HepG2 (cell line): Measurements from ENCODE around the gene OCLN. TPM values are rescaled to one million over a fixed set of nuclear protein-coding genes. Genes with fewer than 3 reads are reported as not detected.

Experiments used
- RAD51 ChIP-seq: fragments of 450-650 bp; IDR thresholded peaks from 2 replicates; pipeline ENCODE4 v1.6.1; 2016; ENCODE audit warnings: borderline replicate concordance
- RBAK ChIP-seq: sonication (generic); formaldehyde crosslinking; IDR thresholded peaks from 2 replicates; pipeline ENCODE4 v1.5.1; 2020; ENCODE audit warnings: mild to moderate bottlenecking, missing genetic modification reagents
- TBL1XR1 ChIP-seq: fragments of 150-350 bp; IDR thresholded peaks from 2 replicates; pipeline ENCODE4 v1.6.1; 2014; ENCODE audit warnings: borderline replicate concordance, low read length; ENCODE audit not compliant: partially characterized antibody
- THYN1 ChIP-seq: sonication (generic); formaldehyde crosslinking; IDR thresholded peaks from 2 replicates; pipeline ENCODE4 v1.8.1; 2023; ENCODE audit warnings: low read depth, mild to moderate bottlenecking, moderate library complexity, missing genetic modification reagents, borderline replicate concordance
- TSC22D2 ChIP-seq: sonication (generic); formaldehyde crosslinking; IDR thresholded peaks from 2 replicates; pipeline ENCODE4 v1.5.1; 2020; ENCODE audit warnings: missing genetic modification reagents, mild to moderate bottlenecking, borderline replicate concordance
- ZNF251 ChIP-seq: sonication (generic); formaldehyde crosslinking; IDR thresholded peaks from 2 replicates; pipeline ENCODE4 v1.9.0; 2021; ENCODE audit warnings: mild to moderate bottlenecking, missing genetic modification reagents
- polyA plus RNA-seq, 8 experiments: library from polyadenylated mRNA; depleted of rRNA in 3 of 8; stranded (reverse) in 7 of 8; unstranded in 1 of 8; fragments of >200 nt; fragmentation: Illumina TruSeq in 4 of 8; extraction: Trizol in 4 of 8; gene quantifications; 2 replicates each; pipeline versions ENCODE4 v1.2.1 to v1.2.3, GENCODE V29; 2011 to 2016; ENCODE audit warnings: low read depth in 4 of 8, missing spikeins in 1 of 8, mixed read lengths in 1 of 8; ENCODE audit not compliant: insufficient read depth in 1 of 8
- total RNA-seq, 5 experiments: library from RNA; depleted of rRNA; stranded (reverse); fragments of >200 nt; fragmentation: Illumina TruSeq; extraction: Trizol; gene quantifications; 2 replicates each; pipeline ENCODE4 v1.2.3, GENCODE V29; 2016; ENCODE audit warnings: low read depth in 1 of 5
- TF ChIP-seq, protein P1 (sequence below), 2 experiments: fragments of 450-650 bp in 1 of 2; sonication (generic) in 1 of 2; formaldehyde crosslinking in 1 of 2; IDR thresholded peaks; 2 replicates each; pipeline versions ENCODE4 v1.6.1 to v1.8.0; 2016 to 2022; ENCODE audit warnings: antibody characterized with exemption in 1 of 2, mild to moderate bottlenecking in 1 of 2, missing genetic modification reagents in 1 of 2
- TF ChIP-seq, protein P2 (sequence below): sonication (generic); formaldehyde crosslinking; IDR thresholded peaks from 2 replicates; pipeline ENCODE4 v1.4.0; 2020; ENCODE audit warnings: mild to moderate bottlenecking, missing genetic modification reagents, borderline replicate concordance
- TF ChIP-seq, protein P3 (sequence below): sonication (generic); formaldehyde crosslinking; conservative IDR thresholded peaks from 2 replicates; pipeline ENCODE4 v1.4.0; 2020; ENCODE audit warnings: missing genetic modification reagents
- TF ChIP-seq, protein P4 (sequence below): sonication (generic); formaldehyde crosslinking; IDR thresholded peaks from 2 replicates; pipeline ENCODE4 v1.4.0; 2020; ENCODE audit warnings: missing genetic modification reagents

Gene OCLN
- total and polyA plus RNA-seq, 2 of the 13 experiments (the other 11 are each of a cell fraction or from before 2014, with no cell fraction given): 24.1 to 34.8 TPM

DNA sequence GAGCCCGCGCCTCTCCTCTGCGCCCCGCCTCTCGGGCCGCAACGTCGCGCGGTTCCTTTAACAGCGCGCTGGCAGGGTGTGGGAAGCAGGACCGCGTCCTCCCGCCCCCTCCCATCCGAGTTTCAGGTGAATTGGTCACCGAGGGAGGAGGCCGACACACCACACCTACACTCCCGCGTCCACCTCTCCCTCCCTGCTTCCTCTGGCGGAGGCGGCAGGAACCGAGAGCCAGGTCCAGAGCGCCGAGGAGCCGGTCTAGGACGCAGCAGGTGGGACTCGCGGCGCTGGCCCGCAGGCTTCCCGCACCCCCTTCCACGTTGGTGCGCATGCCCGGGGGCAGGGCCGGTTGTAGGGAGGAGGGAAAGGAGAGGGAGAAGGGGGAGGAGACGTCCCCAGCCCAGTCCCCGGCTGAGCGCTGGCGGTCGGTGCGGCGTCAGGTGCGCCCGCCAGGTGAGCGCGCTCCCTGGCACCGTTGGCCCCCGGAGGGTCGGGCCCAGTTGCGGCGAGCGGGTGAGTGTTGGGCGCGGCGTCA, at the start of gene OCLN (continued):
- TF ChIP-seq, protein P1, sequence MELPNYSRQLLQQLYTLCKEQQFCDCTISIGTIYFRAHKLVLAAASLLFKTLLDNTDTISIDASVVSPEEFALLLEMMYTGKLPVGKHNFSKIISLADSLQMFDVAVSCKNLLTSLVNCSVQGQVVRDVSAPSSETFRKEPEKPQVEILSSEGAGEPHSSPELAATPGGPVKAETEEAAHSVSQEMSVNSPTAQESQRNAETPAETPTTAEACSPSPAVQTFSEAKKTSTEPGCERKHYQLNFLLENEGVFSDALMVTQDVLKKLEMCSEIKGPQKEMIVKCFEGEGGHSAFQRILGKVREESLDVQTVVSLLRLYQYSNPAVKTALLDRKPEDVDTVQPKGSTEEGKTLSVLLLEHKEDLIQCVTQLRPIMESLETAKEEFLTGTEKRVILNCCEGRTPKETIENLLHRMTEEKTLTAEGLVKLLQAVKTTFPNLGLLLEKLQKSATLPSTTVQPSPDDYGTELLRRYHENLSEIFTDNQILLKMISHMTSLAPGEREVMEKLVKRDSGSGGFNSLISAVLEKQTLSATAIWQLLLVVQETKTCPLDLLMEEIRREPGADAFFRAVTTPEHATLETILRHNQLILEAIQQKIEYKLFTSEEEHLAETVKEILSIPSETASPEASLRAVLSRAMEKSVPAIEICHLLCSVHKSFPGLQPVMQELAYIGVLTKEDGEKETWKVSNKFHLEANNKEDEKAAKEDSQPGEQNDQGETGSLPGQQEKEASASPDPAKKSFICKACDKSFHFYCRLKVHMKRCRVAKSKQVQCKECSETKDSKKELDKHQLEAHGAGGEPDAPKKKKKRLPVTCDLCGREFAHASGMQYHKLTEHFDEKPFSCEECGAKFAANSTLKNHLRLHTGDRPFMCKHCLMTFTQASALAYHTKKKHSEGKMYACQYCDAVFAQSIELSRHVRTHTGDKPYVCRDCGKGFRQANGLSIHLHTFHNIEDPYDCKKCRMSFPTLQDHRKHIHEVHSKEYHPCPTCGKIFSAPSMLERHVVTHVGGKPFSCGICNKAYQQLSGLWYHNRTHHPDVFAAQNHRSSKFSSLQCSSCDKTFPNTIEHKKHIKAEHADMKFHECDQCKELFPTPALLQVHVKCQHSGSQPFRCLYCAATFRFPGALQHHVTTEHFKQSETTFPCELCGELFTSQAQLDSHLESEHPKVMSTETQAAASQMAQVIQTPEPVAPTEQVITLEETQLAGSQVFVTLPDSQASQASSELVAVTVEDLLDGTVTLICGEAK (IDR thresholded peaks at IDR 0.05): no peak
- TF ChIP-seq, protein P1 (CRISPR knock-in tag; IDR thresholded peaks at IDR 0.05): peak; percentile 55
- no peak for TF ChIP-seq THYN1
- TF ChIP-seq RAD51: no peak
- TF ChIP-seq RBAK (CRISPR knock-in tag): no peak
- TF ChIP-seq ZNF251: no peak
- TF ChIP-seq, protein P2, sequence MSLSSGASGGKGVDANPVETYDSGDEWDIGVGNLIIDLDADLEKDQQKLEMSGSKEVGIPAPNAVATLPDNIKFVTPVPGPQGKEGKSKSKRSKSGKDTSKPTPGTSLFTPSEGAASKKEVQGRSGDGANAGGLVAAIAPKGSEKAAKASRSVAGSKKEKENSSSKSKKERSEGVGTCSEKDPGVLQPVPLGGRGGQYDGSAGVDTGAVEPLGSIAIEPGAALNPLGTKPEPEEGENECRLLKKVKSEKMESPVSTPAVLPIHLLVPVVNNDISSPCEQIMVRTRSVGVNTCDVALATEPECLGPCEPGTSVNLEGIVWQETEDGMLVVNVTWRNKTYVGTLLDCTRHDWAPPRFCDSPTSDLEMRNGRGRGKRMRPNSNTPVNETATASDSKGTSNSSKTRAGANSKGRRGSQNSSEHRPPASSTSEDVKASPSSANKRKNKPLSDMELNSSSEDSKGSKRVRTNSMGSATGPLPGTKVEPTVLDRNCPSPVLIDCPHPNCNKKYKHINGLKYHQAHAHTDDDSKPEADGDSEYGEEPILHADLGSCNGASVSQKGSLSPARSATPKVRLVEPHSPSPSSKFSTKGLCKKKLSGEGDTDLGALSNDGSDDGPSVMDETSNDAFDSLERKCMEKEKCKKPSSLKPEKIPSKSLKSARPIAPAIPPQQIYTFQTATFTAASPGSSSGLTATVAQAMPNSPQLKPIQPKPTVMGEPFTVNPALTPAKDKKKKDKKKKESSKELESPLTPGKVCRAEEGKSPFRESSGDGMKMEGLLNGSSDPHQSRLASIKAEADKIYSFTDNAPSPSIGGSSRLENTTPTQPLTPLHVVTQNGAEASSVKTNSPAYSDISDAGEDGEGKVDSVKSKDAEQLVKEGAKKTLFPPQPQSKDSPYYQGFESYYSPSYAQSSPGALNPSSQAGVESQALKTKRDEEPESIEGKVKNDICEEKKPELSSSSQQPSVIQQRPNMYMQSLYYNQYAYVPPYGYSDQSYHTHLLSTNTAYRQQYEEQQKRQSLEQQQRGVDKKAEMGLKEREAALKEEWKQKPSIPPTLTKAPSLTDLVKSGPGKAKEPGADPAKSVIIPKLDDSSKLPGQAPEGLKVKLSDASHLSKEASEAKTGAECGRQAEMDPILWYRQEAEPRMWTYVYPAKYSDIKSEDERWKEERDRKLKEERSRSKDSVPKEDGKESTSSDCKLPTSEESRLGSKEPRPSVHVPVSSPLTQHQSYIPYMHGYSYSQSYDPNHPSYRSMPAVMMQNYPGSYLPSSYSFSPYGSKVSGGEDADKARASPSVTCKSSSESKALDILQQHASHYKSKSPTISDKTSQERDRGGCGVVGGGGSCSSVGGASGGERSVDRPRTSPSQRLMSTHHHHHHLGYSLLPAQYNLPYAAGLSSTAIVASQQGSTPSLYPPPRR: peak; percentile 25; the same call in 1 of the 2 replicates
- TF ChIP-seq, protein P3, sequence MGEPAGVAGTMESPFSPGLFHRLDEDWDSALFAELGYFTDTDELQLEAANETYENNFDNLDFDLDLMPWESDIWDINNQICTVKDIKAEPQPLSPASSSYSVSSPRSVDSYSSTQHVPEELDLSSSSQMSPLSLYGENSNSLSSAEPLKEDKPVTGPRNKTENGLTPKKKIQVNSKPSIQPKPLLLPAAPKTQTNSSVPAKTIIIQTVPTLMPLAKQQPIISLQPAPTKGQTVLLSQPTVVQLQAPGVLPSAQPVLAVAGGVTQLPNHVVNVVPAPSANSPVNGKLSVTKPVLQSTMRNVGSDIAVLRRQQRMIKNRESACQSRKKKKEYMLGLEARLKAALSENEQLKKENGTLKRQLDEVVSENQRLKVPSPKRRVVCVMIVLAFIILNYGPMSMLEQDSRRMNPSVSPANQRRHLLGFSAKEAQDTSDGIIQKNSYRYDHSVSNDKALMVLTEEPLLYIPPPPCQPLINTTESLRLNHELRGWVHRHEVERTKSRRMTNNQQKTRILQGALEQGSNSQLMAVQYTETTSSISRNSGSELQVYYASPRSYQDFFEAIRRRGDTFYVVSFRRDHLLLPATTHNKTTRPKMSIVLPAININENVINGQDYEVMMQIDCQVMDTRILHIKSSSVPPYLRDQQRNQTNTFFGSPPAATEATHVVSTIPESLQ: no peak
- no peak for TF ChIP-seq TBL1XR1
- TF ChIP-seq, protein P4, sequence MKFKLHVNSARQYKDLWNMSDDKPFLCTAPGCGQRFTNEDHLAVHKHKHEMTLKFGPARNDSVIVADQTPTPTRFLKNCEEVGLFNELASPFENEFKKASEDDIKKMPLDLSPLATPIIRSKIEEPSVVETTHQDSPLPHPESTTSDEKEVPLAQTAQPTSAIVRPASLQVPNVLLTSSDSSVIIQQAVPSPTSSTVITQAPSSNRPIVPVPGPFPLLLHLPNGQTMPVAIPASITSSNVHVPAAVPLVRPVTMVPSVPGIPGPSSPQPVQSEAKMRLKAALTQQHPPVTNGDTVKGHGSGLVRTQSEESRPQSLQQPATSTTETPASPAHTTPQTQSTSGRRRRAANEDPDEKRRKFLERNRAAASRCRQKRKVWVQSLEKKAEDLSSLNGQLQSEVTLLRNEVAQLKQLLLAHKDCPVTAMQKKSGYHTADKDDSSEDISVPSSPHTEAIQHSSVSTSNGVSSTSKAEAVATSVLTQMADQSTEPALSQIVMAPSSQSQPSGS: no peak
- TF ChIP-seq TSC22D2 (CRISPR knock-in tag): peak; percentile 41; the same call in 1 of the 2 replicates
